ENCODE results near the gene MEGF11. TPM values are rescaled to one million over a fixed set of nuclear protein-coding genes. Genes with fewer than 3 reads are reported as not detected.
A peak's percentile ranks its signal among the peaks of the same experiment; 100 is the strongest.

MEGF11 gene
- total RNA-seq, 1 donor from 2014 or later: not detected

DNA sequence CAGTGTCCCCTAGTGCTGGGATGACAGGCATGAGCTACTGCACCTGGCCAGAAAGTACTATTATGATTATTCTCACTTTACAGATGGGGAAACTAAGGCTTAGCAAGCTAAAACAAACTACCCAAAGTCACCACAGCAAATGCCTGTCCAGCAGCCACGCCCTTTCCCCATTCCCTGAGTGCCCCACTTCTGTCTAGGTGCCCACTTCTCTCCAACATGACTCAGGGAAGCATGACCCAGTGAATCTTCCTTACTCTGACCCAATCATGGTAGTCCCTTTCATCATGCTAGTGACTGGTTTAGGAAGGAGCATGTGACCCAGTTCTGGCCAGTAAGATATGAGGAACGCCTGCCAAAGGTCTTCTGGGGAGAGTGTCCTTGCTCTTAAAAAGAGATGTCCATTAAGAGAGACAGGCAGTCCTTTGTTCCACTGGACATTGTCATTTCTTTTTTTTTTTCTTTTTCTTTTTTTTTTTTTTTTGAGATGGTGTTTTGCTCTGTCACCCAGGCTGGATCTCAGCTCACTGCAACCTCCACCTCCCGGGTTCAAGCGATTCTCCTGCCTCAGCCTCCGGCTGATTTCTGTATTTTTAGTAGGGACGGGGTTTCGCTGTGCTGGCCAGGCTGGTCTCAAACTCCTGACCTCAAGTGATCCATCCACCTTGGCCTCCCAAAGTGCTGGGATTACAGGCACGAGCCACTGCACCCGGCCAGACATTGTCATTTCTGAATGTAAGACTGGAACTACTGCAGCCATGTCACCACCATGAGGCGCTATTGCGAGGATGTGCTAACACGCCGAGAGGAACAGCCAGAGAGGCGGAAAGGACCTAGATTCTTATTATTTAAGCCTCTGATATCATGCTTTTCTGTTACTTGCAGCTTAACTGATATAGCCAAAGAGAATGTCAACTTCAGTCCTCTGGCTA lies 19.8 kb downstream of the MEGF11 start:
- no peak overlapping the region for H3K4me3 ChIP-seq (ENCODE audit: low read depth, low read length)
- DNase-seq (ENCODE audit: low read depth) (peak; percentile 34), FAIRE-seq (no peak)
- peaks cover 7% of the 10 kb centered on the region for H3K27me3 ChIP-seq (ENCODE audit: control insufficient read depth, insufficient read depth, low read length)
- H3K36me3 ChIP-seq (ENCODE audit: control insufficient read depth, insufficient read depth, low read length): no peaks in the 10 kb centered on the region
- TF ChIP-seq, protein P1, sequence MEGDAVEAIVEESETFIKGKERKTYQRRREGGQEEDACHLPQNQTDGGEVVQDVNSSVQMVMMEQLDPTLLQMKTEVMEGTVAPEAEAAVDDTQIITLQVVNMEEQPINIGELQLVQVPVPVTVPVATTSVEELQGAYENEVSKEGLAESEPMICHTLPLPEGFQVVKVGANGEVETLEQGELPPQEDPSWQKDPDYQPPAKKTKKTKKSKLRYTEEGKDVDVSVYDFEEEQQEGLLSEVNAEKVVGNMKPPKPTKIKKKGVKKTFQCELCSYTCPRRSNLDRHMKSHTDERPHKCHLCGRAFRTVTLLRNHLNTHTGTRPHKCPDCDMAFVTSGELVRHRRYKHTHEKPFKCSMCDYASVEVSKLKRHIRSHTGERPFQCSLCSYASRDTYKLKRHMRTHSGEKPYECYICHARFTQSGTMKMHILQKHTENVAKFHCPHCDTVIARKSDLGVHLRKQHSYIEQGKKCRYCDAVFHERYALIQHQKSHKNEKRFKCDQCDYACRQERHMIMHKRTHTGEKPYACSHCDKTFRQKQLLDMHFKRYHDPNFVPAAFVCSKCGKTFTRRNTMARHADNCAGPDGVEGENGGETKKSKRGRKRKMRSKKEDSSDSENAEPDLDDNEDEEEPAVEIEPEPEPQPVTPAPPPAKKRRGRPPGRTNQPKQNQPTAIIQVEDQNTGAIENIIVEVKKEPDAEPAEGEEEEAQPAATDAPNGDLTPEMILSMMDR (IDR thresholded peaks at IDR 0.05; ENCODE audit: insufficient read depth, low read length, severe bottlenecking): no peak

DNA sequence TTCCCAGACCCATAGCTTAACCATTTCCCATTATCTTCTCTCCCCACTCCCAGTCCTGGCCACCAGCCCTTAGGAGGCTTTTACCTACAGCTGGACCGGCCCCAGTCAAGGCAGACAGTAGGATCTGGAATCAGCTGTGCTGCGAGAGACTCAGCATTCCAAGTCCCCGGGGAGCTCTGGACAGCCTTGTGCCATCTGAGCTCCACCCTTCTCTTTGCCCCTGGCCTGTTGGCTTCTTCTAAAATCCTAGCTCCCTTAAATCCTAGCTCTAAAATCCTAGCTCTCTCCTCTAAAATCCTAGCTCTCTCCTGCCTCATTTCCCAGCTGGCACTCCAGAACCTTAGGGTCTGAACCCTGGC lies 21.3 kb downstream of the MEGF11 start:
- H3K36me3 ChIP-seq (ENCODE audit: control insufficient read depth, insufficient read depth, low read length): no peaks in the 10 kb centered on the region
- H3K27me3 ChIP-seq (ENCODE audit: control insufficient read depth, insufficient read depth, low read length): peaks cover 9% of the 10 kb centered on the region
- no peak for FAIRE-seq
- TF ChIP-seq, protein P1 (IDR thresholded peaks at IDR 0.05; ENCODE audit: insufficient read depth, low read length, severe bottlenecking): no peak
- H3K4me3 ChIP-seq (ENCODE audit: low read depth, low read length): no peak overlapping the region
- no peak for DNase-seq (ENCODE audit: low read depth)

DNA sequence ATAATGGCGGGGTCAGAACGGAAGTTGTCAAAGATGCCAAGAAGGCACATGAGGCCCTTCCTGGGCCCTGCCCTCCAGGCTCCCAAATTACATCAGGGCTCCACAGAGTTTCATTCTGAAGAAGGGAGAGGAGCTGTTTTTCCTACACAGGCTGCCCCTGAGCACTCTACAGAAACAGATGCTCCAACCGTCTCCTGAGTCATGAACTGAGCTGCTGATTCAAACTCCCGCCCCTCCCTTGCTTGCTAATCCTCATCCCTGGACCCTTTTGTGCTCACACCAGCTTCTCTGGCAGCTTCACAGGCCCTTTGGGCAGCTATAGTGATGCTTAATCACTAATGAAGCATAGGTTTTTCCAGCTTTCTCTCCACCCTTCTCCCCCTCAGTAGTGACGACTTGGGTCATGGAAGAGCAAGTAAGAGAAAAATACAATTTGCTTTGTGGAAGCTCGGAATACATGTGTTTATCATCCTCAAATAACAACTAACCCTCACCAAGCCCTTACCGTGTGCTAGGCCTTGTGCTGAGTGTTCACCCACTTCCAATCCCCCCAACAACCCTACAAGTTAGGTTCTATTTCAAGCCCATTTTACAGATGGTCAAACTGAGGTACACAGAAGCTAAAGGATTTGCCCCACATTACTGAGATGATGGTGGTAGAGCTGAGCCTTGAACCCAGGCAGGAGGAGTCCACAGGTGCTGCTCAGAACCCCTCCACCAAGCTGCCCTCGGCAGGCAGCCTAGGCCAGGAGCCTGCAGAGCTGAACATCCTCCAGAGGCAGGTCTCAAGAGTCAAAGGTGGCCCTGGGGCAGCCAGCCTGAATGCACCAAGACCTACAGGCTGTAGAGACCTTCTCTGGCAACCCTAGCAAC lies 21.9 kb downstream of the MEGF11 start:
- Histone ChIP-seq H3K4me3 (ENCODE audit: low read depth, low read length) (no peak overlapping the region), H3K27me3 (ENCODE audit: control insufficient read depth, insufficient read depth, low read length) (peaks cover 9% of the 10 kb centered on the region), H3K36me3 (ENCODE audit: control insufficient read depth, insufficient read depth, low read length) (no peaks in the 10 kb centered on the region)
- peak; percentile 10 for DNase-seq (ENCODE audit: low read depth)
- TF ChIP-seq, protein P1 (IDR thresholded peaks at IDR 0.05; ENCODE audit: insufficient read depth, low read length, severe bottlenecking): no peak
- no peak for FAIRE-seq

DNA sequence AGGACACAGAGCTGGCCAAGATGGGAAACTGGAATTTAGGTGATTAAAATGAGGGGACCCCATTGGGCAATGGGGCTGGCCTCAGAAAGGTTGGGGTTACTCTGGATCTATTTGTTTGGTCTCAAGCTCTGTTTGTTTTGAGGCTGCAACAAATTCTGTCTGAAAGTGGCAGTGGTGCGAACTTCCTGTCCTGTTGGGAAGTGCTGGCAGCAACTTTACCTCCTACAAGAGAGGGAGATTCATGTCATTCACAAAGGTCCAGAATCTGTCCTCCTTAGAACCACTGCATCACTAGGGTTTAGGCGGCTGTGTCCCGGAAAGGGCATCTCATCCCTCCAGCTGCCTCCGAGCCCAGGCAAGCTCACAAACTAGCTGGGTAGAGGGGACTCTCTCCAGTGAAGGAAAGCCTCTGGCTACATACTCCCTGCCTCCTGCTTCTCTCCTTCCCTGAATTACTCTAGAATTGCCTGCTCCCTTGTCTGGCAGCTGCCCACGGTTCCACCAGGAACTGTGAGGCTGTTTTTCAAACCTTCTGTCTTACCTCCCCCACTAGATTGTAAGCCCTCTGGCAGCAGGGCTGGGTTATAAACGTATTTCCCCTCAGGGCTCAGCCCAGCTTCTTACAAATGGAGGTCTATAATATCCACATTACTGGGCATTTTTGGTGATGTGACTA lies 23.6 kb downstream of the MEGF11 start:
- peaks cover 4% of the 10 kb centered on the region for H3K27me3 ChIP-seq (ENCODE audit: control insufficient read depth, insufficient read depth, low read length)
- FAIRE-seq (no peak), DNase-seq (ENCODE audit: low read depth) (no peak)
- no peak overlapping the region for H3K4me3 ChIP-seq (ENCODE audit: low read depth, low read length)
- H3K36me3 ChIP-seq (ENCODE audit: control insufficient read depth, insufficient read depth, low read length): no peaks in the 10 kb centered on the region
- TF ChIP-seq, protein P1 (IDR thresholded peaks at IDR 0.05; ENCODE audit: insufficient read depth, low read length, severe bottlenecking): no peak

DNA sequence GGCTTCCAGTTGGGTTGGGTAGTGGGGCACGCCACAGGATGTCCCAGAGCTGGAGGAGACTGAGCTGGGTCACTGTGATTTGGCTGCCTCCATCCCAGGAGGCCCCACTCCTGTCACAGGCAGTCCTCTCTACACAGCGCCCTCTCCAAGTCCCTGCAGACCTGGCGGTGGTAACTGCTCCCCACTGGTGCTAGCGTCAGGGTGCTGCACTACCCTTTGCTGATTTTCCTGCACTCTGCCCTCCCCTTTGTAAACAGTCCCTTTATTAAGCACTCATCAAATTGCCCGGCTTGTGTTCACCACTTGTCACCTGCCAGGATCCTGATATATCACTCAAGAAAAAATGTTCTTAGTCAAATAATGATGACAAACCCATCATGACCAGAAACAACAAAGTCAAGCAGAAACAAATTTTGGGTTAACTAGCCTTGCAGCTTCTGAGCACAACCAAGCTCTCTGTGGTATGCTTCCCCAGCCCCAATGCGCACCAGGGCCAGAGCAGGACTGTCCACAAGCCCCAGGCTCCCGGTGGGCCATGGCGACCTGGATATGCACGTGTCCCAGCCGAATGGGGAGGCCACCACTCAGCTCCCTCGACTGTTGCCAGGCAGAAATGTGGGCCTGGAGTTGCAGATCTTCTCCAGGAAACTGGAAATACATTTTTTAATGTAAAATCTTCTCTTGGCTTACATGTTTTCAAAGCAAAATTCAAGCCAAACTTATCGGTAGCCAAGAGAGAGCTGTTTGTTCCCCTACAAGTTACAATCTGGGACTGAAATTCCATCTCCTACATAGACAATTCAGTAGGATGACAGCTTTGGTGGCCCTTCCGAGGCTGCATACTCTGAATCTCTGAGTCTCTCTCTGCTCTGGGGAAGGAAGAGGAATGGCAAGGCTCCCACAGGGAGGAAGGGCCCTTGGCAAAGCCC lies 24.5 kb downstream of the MEGF11 start:
- Histone ChIP-seq H3K27me3 (ENCODE audit: control insufficient read depth, insufficient read depth, low read length) (peaks cover 4% of the 10 kb centered on the region), H3K36me3 (ENCODE audit: control insufficient read depth, insufficient read depth, low read length) (no peaks in the 10 kb centered on the region), H3K4me3 (ENCODE audit: low read depth, low read length) (no peak overlapping the region)
- TF ChIP-seq, protein P1 (IDR thresholded peaks at IDR 0.05; ENCODE audit: insufficient read depth, low read length, severe bottlenecking): no peak
- FAIRE-seq: no peak
- DNase-seq (ENCODE audit: low read depth): no peak
